Frontal cortex (tissue), 4 donors: ENCODE measurements around the gene PEX14. TPM values are rescaled to one million over a fixed set of nuclear protein-coding genes. Genes with fewer than 3 reads are reported as not detected.
"Not testable (repeated sequence)": the region's sequence is repeated elsewhere in the genome, so short reads cannot be mapped to it uniquely, and the experiment has no call there.

Source experiments
- DNase-seq, 2 donors: peaks; one replicate each; pipeline ENCODE4 v3.0.0; 2012; ENCODE audit warnings: low spot score in 2 of 2
- FAIRE-seq: peaks from 2 replicates; lab custom pipeline; 2012; peaks lifted over from hg19 to GRCh38; lab: Jason Lieb, UNC
- total RNA-seq: library from RNA; depleted of rRNA; stranded (reverse); fragments of >200 nt; gene quantifications from one replicate; pipeline ENCODE4 v1.2.3, GENCODE V29; 2014
- donor health status: control.
- donor health status: control.
- donor health status: control.

The PEX14 gene
- total RNA-seq, 1 donor from 2014 or later, result 6.1 TPM

DNA sequence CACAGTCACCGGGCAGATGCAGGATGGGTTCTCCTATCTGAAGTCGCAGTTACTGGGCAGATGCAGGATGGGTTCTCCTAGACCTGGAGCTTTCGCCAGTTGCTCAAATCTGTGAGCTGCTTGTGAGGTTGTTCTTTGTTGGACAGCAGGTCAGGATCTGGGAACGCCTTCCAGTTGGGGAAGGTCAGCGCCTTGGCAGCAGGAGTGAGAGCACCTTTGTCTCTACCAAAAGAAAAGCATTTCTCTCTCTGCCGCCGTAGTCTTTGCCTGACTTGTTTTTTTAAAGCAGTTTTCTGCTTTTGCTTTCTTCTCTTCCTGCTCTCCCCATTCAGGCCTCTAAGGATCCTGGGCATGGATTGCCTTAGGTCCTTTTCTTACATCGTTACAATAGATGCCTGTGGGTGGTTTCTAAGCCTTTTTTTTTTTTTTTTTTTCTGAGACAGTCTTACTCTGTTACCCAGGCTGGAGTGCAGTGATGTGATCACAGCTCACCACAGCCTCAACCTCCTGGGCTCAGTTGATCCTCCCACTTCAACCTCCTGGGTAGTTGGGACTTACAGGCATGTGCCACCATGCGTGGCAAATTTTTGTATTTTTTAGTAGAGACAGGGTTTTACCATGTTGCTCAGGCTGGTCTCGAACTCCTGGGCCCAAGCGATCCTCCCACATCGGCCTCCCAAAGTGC, 15.7 kb downstream of the PEX14 start:
- DNase-seq, result no peak
- no peak for FAIRE-seq

DNA sequence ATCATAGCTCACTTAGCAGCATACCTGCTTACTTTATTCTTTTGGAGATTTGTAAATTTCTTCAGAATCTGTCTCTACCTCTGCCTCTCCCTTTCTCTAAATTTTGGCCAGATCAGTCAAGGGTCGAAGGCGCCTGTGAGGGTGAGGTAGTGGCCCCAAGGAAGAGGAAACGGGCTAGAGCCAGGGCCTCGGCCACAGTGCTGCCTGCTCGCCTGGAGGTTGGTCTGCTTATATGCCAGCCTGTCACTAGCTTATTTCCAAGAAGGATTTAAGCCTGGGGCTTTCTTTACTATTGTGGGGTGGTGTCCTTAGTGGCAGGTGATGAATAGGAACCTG, 19.6 kb downstream of the PEX14 start:
- FAIRE-seq, result no peak
- no peak for DNase-seq

GRCh38 chr1:10494754-10495474, 20.2 kb downstream of the PEX14 start:
- DNase-seq (peak; percentile 60 to 77), FAIRE-seq (no peak)

DNA sequence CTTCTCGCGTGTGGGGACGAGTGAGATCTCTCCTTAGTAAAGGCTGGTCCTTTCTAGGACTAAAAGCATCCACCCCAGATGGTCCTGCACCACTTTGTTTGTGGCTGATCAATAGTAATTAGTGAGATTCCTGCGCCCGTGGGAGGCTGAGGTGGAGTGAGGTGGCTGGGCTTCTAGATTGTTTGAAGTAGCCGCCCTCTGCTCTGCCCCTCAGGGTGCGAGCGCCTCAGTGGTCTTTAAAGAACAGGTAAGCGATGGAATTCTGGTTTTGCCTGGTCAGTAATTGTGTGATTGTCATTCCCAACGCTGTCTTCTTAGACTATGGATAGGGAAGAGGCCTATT, 20.7 kb downstream of the PEX14 start:
- DNase-seq (no peak), FAIRE-seq (no peak)

- no peak for FAIRE-seq
These were observed 21.2 kb downstream of the PEX14 start for GRCh38 chr1:10495952-10496351.

DNA sequence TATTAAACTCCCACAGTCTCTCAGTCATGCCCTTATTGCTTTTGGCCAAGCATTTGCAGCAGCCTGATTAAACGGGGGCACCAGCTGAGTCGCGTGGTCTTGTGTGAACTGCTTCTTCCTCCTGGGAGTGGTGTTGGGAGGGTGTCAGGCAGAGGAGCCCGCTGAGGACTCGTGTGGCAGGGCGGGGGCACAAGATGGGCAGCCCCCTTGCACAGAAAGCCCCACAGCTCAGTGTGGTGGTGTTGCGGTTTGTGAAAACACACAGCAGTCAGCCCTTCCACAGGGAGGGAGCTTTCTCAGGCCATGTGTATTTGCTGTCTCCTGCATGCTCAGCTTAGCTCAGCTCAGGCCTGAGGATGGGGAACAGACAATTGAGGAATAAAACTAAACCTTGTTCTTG, 22.4 kb downstream of the PEX14 start:
- FAIRE-seq (no peak), DNase-seq (no peak)

More at GRCh38 chr1:10495952-10496351, 21.2 kb downstream of the PEX14 start:
- DNase-seq, result no peak

DNA sequence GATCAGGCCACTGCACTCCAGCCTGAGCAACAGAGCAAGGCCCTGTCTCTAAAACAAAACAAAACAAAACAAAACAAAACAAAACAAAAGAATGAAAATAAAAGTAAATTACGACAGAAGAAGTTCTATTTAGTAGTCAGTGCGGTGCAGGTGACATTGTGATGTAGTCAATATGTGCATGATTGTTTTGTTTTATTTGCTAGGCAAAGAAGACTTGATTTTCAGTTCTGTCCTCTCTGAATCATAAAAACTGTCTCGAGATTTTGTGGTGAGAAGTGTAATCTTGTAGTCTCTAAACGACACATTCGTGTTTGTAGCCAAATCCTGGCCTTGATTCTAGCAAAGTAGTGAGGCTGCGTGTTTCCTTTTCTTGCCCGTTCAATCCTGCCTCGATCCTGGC, 23.5 kb downstream of the PEX14 start:
- DNase-seq, result no peak
- FAIRE-seq, result no peak

- DNase-seq (no peak), FAIRE-seq (no peak)
These were observed 27.5 kb downstream of the PEX14 start for GRCh38 chr1:10502206-10502605.

DNA sequence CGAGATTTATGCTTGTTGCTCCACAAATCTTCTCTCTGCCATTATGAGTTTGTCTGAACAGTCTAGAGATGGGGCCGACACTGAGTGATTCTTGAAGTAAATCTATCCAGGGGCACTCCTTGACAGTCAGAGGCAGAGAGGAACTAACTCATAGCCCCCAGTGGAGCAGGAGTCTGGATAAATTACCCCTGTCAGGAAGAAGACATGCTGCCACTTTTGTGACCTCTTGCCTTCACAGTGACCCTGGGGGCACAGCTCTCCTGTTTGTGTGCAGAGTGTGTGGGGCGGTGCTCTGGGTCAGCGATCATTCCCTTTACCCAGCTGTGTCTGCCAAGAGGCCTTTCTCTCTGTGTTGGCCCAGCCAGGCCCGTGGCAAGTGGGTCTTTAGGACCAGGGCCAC, 29.5 kb downstream of the PEX14 start:
- FAIRE-seq (no peak), DNase-seq (no peak)

- not testable (repeated sequence) for DNase-seq, FAIRE-seq
These were observed 31.4 kb downstream of the PEX14 start for GRCh38 chr1:10506046-10506676.

DNA sequence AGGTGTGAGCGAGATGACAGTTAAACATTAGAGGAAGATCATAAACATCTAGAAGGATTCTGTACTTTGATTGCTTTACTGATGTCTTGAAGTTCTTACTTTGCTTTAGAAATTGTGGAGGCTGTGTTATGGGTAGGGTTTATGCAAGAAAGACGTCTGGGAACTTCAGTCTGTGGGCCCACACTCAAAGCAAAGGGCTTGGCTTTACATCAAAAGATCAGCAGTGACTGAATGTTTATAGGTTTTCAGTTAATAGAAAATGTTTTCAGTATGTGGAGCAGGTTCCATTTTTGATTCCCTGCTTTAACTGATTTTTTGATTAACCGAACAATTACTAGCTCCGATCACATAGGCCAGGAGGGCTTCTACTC, 31.9 kb downstream of the PEX14 start:
- no peak for FAIRE-seq

GRCh38 chr1:10507111-10507879, 32.5 kb downstream of the PEX14 start:
- FAIRE-seq (no peak), DNase-seq (peak; percentile 40 to 71)

More for the DNA sequence above, 31.9 kb downstream of the PEX14 start:
- DNase-seq, result no peak

DNA sequence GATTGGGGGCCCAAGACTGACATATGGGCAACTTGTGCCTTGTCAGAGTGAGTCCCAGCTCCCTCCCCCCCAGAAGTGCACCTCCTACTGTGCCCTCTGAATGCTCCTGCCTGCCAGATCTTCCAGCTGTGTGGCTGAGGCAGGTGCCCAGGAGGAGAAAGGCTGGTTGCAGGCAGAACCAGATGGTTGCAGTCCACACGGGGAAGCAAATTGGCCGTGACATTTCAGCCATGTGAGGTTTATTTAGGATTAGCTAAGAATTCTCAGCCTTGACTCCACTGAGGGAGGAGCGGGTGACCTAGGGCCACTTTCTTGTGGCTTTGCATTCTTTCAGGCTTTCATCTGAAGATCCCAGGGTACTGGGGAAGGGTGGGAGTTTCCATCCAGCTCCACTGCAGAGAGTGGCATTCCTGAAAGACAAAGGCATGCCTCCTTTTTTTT, 33.8 kb downstream of the PEX14 start:
- FAIRE-seq (no peak), DNase-seq (no peak)

GRCh38 chr1:10509809-10510509, 35.2 kb downstream of the PEX14 start:
- no peak for DNase-seq
- FAIRE-seq, result no peak

DNA sequence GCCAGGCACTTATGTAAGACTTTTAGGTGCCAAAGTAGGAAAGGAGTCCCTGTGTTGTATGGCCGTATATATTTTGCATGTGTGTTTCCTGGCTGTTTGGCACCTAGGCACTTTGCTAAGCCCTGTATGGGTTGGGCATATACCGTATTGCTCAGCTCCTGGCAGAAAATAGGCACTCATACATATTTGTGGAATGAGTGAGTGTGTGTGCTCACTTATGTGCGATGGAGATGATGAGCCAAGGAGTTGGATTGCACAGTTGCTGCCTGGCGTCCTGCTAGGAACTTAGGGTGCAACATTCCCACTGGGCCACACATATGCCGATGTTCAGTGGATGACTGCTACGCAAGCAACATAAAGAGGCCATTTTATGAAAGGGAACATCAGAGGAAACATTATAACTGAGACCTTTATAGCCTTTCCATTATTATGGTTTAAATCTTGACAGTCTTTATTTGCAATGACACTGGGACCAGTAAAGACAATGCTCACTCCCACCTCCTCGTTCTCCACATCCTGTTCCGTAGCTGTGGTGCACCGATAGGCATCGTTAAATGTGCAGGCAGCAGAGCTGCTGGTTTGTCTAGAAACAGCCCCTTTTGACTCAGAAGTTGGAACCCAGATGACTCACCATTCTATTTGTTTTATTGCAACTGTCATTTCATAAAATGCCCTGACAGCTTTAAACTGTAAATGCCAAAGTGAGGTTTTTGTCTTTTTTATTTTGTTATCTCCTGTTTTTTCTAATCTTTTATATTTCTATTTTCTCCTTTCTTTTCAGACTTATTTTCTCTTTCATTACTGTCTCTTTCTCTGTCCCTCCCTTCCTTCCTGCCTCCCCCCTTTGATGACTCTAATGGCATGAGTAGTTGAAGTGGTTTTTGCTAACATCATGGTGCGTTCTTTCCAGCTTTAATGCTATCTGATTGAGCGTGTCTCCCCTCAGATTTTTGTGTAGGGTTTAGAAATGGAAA, 36.1 kb downstream of the PEX14 start:
- FAIRE-seq (no peak), DNase-seq (no peak)

DNA sequence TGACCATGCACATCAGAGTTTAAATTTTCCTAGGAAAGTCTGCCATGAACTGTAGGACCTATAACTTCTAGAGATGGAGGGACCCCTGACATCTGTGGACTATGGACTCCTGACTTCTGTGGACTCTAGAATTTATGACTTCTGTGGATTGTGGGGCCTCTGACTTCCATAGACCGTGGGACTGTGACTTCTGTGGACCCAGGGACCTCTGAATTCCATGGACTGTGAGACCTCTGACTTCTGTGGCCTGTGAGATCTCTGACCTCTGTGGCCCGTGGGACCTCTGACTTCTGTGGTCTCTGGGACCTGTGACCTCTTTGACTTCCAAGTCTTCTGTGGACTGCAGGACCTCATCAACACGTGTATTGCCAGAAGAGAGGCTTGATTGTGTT, 36.7 kb downstream of the PEX14 start:
- DNase-seq (no peak), FAIRE-seq (no peak)

DNA sequence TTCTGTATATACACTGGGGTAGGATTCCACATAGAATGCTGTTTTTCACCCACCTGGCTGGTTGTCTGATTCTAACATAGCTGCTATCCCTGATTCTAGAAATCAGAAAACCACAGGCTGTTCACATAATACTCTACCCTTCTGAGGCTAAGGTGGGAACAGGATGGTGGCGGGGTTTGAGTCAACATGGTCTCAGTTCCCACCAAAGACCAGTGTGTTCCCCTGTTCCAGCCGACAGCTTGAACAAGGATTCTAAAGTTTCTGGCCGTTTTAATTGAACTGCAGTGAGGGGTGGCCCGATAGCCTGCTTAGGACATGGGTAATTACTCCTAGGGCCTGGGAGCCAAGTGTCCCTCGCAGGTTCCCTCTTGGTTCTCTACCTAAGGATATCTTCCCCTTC, 38.4 kb downstream of the PEX14 start:
- DNase-seq (no peak), FAIRE-seq (no peak)

DNA sequence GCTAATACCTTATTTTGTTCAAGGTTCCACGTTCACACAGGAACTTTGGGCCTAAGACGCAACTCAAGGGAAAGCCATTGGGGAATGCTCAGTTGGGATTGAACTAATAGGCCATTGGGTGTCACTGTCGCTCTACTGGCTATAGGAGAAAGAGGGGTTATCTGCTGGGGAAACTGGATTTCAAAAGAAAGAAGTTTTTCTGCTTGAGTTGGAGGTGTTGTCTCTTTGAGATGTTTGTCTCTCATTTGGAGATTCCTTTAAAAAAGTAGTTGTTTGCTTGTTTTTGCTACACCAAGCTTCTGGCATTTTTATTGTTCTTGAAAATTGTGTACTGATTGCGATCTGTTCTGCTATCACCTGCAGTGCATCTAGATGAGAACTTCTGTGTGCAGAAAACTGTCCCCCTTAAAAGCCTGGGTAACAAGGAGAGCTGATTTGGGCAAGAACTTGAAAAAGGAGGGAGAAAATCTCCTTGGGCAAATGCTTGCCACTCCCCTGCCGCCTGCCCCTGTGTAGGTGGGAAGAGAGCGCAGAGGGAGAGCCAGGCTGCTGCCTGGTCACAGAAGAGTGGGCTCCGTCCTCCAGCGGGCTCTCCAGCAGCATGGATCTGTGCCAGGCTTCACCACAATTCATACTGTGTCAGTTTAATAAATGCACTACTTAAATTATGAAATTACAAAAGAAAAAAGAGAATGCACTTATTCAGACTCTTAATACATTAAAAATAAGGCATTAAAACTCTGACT, 39.9 kb downstream of the PEX14 start:
- no peak for FAIRE-seq
- DNase-seq, result no peak
